Measurements from ENCODE around the gene JAK2.

The JAK2 gene

GRCh38 chr9:4986296-4986695, 1.2 kb downstream of the JAK2 start:
- no peak for TF ChIP-seq CTCF (IDR thresholded peaks at IDR 0.05)
- Histone ChIP-seq H3K27ac (peak overlapping the region; percentile 94 to 99), H3K4me1 (peaks cover 0 to 67% (median 24%) of the 10 kb centered on the region in 4 donors), H3K4me3 (peak overlapping the region; percentile 78 to 97), H3K36me3 (peaks cover 0 to 8% (median 0%) of the 10 kb centered on the region in 3 donors), H3K27me3 (no peaks in the 10 kb centered on the region), H3K9me3 (no peaks in the 10 kb centered on the region)
- DNase-seq: no peak
- intact Hi-C loops (cut with DNase I; ENCODE audit: low total_unique reads): loop anchor here (5.0 kb wide), 3 partner anchors 129 to 224 kb away; partner anchors contain the start of gene RCL1

- Histone ChIP-seq H3K9me3 (no peaks in the 10 kb centered on the region), H3K27me3 (no peaks in the 10 kb centered on the region), H3K4me1 (peaks cover 0 to 67% (median 24%) of the 10 kb centered on the region in 4 donors), H3K36me3 (peaks cover under 1 to 12% (median 1%) of the 10 kb centered on the region in 3 donors), H3K27ac (peak overlapping the region; percentile 94 to 99), H3K4me3 (peak overlapping the region; percentile 78 to 97)
- no peak for DNase-seq
- TF ChIP-seq CTCF (IDR thresholded peaks at IDR 0.05): no peak
- intact Hi-C loops (cut with DNase I; ENCODE audit: low total_unique reads): loop anchor here (5.0 kb wide), 3 partner anchors 129 to 224 kb away; partner anchors contain the start of gene RCL1
Measured at GRCh38 chr9:4986783-4987182, 1.7 kb downstream of the JAK2 start.

- Histone ChIP-seq H3K9me3 (peaks cover 0 to 8% (median 0%) of the 10 kb centered on the region in 3 donors), H3K4me1 (peaks cover 0 to 62% (median 22%) of the 10 kb centered on the region in 4 donors), H3K36me3 (peaks cover 13 to 24% (median 14%) of the 10 kb centered on the region in 3 donors), H3K27me3 (no peaks in the 10 kb centered on the region), H3K27ac (peak overlapping the region; percentile 94 to 99), H3K4me3 (peak overlapping the region; percentile 78 to 97)
- intact Hi-C loops (cut with DNase I; ENCODE audit: low total_unique reads): loop anchor here (5.0 kb wide), 3 partner anchors 131 to 226 kb away; partner anchors contain the start of gene RCL1
- peak; percentile 75 to 78 for TF ChIP-seq CTCF (IDR thresholded peaks at IDR 0.05)
- DNase-seq: peak in 1 of 2 donors; percentile 29
Measured at GRCh38 chr9:4987961-4988421, 2.9 kb downstream of the JAK2 start.

GRCh38 chr9:4992872-4993271, 7.8 kb downstream of the JAK2 start:
- Histone ChIP-seq H3K27me3 (no peaks in the 10 kb centered on the region), H3K36me3 (peaks cover 22 to 25% (median 23%) of the 10 kb centered on the region in 3 donors), H3K9me3 (peaks cover 0 to 8% (median 0%) of the 10 kb centered on the region in 3 donors), H3K4me3 (no peak overlapping the region), H3K4me1 (peaks cover 0 to 87% (median 15%) of the 10 kb centered on the region in 4 donors), H3K27ac (peak overlapping the region; percentile 43 to 99)
- TF ChIP-seq CTCF (IDR thresholded peaks at IDR 0.05): no peak
- DNase-seq: no peak
- intact Hi-C loops (cut with DNase I; ENCODE audit: low total_unique reads): no loop called here

- H3K36me3 ChIP-seq: peaks cover 22 to 28% (median 28%) of the 10 kb centered on the region in 3 donors
- no peak for DNase-seq
- peaks cover 0 to 80% (median 7%) of the 10 kb centered on the region in 4 donors for H3K4me1 ChIP-seq
- peak overlapping the region; percentile 43 to 99 for H3K27ac ChIP-seq
- H3K9me3 ChIP-seq: peaks cover 0 to 8% (median 0%) of the 10 kb centered on the region in 3 donors
- H3K27me3 ChIP-seq: no peaks in the 10 kb centered on the region
- H3K4me3 ChIP-seq: no peak overlapping the region
- no peak for TF ChIP-seq CTCF (IDR thresholded peaks at IDR 0.05)
- intact Hi-C loops (cut with DNase I; ENCODE audit: low total_unique reads): no loop called here
Measured at GRCh38 chr9:4994166-4994890, 9.3 kb downstream of the JAK2 start.
